Central memory CD4-positive, alpha-beta T cell (primary cell): ENCODE results near the gene ACAN.
"Not testable (repeated sequence)": the region's sequence is repeated elsewhere in the genome, so short reads cannot be mapped to it uniquely, and the experiment has no call there.

Experiments used
- DNase-seq: peaks from one replicate; pipeline ENCODE4 v3.0.0; 2022

The ACAN gene

DNA sequence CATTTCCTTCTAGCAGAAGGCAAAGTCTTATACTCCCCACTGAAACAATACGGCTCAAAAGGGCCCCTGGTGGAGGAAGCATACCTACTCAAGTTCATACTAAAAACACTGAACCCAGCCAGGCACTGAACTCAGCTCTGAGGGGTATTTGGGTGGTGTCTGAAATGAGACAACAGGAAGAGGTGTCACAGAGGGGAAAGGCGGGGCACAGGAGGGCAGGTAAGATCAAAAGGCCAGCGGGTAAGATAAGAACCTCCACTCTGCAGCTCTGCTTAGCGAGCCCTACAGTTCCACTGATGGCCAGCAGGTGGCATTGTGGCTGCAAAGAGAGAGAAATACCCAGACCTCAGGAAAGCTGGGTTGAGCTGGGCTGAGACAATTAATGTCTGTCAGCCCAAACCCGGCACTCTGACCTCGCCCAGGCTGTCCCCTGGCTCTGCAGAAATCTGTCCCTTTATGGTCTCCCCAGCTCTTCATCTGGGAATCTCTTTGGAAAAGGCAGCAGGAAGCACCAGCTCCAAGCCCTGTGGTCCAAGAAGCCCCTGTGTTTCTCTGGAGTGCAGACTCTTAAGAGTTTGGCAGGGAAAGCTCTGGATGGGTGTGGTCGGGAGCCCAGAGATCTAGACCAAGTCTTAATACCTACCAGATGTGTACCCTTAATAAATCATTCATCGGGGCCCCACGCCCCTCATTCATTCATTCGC is 101.5 kb downstream of the ACAN start:
- peak; percentile 98 for DNase-seq

DNA sequence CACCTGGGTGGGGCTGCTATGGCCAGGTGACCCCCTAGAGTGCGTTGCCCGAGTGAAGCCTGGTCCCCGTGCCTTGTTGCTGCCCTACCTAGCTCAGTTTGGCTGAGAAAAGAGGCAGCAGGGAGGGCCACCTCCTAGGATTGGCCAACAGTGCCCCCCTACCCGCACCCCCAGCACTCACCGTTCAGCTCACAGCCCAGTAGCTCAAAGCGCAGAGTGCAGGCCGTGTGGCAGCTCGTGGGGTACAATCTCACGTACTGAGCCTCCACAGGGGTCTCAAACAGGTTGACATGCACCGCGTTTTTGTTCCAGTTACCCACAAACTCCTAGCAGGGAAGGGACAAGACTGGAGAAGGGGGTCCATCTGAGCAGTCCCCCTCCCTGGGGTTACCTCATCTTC is 102.3 kb downstream of the ACAN start:
- DNase-seq, result no peak

DNA sequence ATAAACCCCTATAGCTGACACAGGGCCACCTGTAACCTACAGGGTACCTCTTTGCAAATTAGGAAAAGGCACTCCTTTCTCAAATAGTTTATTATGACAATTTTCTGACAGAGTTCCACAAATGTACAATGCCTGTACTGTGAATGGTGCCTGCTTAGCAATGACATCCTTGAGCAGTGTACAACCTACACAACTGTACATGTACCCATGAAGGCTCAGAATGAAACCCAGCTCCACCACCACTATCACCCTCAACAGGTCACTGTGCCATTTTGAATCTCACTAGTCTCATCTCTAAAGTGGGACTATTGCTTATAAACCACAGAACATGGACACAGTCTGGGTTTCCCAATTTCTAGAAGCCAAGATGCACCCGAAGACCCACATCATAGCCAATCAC is 102.9 kb downstream of the ACAN start:
- DNase-seq, result no peak

DNA sequence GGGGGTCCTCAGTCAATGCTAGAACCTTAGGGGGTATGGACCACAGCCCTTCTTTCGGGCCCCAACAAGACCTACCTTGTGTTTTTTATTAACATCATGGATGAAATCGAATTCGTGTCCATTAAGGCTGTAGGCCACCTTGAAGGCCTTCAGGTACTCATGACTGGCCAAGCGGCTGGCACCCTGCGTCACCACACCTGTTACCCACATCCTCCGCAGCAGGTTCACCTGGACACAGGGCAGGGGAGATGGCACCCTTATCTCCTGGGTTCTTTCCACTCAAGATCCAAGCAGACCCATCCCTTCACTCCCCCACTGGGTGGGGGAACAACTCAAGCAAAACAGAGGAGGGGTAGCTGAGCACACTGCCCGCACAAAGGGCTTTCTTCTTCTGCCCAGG is 103.3 kb downstream of the ACAN start:
- DNase-seq, result no peak

DNA sequence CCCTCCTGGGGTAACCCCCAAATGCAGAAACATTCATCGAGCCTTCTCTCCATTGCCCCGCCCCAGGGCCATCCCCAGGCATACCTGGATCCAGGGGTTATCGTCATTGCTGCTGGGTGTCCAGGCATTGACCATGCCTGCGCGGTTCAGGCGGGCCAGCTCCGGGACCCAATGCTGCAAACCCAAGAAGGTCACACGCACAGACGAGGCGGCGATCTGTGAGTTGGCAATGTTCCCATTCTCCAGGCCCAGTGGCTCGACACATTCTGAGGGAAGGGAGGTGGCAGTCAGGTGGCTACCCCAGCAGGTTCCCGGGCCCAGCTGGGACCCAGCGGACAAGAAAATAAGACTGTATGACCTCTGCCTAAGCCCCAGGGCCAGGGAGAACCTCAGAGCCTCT is 103.9 kb downstream of the ACAN start:
- DNase-seq, result no peak

DNA sequence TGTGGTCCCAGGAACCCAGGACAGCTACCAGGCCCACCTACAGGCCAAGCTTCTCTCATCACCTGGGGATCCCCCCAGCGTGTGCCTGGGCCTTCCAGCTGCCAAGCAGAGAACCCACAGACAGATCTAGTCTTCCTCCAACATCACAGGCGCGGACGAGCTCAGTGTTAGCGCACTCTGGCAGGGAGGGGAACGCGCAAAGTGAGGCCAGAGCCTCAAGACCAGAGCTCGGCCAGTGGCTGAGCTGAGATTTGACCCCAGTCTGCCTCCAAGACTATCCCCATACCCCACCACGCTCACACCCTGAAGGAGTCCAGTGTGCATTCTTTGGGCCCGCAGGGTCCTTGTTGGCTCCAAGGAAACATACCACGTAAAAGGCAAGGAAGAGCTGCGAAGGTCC is 104.9 kb downstream of the ACAN start:
- DNase-seq, result no peak

DNA sequence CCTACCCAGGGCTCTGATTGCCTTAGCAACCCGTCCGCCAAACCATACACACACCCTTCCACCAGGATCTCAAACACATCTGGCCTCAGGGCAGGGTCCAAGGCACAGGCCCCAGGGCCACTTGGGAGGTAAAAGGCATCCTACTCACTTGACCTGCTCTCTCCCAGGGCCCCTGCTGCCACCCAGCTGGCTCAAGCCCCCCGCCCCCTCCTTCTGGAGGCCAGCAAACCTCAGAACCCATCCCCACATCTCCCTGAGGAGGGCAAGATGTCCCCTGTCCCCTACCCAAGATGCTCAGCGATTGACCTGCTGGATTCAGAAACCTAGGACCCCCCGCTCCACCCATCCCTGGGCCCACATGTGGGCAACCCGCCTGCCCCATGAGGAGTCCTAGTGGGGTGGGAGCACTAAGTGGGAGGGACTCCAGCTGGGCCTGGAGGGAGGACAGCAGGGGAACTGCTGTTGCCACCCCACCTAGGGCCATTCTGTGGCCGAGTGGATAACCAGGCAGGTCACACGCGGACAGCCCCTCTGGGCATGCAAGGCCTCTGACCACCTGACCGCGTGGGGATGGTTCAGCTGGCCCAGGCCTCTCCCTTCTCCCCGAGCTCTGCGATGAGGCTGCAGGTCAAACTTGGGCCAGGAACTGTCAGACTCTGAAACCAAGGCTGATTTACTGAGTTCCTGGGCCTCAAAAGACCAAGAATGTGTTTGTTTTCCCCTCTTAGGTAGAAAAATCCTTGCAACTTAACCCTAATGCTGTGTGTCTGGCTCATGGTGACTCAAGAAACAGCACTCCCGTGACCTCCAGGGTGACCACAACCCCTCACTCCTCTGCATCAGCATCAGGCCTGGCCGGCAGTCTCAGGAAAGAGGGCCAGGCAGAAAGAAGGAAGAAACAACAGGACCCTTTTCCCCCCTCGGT is 105.7 kb downstream of the ACAN start:
- DNase-seq, result no peak

DNA sequence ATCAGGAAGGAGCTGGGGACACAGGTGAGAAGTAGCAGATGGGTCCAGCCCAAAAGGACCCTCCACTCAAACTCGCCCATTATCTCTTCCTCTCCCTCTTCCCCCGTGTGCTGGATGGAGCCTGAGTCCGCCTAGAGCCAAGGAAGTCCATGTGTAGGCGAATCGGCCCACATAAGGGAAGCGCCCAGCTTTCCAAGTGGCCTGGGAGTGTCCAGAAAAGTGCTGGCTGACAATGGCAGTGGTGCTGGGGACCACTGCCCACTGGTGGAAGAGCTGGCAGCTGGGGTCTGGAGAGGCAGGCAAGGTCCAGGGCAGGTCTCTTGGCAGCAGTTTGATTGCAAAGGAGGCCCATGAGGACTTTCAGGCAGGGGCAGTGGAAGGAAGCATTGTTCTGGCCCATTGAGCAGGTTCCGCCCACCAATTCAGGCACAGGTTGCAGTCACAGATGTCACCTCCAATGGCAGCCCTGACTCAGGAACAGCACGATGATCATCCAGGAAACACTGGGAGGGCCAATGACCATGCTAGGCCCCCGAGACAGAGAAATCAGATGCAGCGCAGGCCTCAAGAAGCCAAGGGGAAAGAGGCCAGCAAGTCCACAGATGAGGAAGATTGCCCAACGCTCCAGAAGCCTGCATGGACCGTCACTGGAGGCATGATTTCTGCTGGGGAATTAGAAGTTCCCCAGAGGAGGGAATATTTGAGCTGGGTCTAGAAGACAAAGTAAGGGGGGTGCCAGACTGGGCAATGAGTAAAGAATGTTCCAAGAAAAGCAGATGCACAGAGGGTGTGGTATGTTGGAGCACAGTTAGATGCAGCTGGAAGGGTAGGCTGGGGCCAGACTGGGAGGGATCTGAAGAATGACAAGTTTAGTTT is 107.0 kb downstream of the ACAN start:
- DNase-seq, result no peak

DNA sequence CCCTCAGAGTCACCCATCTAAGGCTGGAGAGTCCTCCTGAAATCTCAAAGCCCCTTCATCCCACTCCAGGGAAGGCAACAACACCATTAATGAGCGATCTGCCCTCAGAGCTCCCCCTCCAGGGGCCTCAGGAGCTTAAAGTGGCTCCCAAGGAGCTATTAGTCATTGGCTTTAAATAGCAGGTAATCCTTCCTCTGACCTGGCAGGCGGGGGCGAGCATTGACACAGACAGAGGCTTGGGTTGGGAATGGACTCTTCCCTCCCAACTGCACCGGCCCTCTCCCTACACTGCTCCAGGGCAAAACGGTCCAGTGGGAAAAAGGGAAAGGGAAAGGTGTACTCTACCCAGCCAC is 108.5 kb downstream of the ACAN start:
- no peak for DNase-seq

DNA sequence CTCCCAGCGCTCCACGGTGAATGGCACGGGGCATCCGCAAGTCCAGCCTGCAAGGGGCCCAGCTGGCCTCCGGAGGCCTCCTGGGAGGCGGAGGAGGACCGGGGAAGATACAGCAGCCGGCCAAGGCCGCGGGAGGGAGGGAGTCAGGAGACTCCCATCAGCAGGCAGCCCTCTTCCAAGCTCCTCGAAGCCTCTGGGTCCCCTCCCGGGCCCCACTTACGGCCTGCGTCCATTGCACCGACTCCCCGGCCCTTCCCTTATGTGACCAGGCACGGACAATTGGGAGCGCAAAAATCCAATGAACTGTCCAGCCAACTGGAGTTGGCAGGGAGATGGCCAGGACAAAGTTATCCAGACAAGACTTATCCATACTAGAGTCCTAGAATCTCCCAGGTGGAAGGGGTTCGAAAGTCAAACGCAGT is 109.3 kb downstream of the ACAN start:
- no peak for DNase-seq

DNA sequence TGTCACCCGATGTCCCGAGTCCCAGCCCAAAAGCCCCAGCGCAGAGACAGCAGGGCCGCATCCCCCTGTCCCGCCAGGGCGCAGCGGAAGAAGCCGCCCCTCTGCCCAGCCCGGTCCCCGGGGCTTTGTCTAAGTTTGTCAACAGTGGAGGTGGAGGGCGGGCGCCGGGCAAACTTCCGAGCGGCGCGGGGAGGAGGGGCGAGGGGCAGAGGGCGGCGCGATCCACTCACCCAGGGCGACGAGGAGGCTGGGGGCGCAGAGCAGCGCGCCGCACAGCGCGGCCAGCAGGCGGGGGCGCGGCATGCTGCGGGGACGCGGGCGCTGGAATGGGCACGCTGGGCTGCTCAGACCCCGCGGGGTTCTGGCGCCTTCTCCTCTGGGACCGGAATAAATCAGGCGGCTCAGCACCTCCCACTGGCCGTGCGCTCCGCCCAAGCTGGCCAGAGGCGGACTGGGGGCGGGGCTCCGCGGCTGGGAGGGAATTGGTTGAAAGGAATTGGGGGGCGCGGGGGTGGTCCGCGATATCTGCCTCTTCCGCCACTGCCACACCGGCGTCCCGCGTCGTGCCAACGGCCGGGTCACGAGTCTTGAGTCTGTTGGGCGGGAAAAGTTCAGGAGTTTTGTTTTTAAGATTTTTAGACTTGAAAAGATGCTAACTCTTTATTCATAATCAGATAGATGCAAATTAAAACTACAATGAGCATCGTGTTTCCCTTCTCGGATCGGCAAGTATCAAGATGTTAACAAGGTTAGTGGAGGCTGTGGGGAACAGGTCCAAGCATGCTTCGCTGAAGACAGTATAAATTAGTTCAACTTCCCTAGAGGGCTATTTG is 110.0 kb downstream of the ACAN start, which contains the start of gene MFGE8:
TSS of gene MFGE8 (minus strand) at position 363 of the 833 bp plus-strand sequence. CDS start at position 303, 60 bp downstream.
- DNase-seq, result peak; percentile 67

DNA sequence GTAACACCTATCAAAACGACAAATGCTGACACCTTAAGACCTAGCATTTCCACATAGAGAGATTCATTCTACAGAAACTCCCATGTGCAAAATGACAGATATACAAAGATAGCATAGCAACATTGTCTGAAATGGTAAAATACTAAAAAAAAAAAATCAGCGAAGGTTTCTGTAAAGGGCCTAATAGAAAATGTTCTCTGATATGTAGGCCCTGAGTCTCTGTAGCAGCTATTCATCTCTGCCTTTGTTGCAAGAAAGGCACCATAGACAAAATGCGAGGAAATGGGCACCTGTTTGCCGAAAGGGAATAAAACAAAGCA is 110.6 kb downstream of the ACAN start:
- DNase-seq, result no peak

DNA sequence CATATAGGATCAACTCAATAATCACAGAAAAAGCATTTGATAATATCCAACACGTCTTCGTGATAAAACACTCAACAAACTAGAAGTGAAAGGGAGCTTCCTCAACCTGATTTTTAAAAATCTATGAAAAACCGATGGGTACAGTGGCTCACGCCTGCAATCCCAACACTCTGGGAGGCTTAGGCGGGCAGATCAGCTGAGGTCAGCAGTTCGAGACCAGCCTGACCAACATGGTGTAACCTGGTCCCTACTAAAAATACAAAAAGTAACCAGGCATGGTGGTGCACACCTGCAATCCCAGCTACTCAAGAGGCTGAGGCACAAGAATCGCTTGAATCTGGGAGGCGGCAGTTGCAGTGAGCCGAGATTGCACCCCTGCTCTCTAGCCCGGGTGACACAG is 112.1 kb downstream of the ACAN start:
- DNase-seq, result no peak

DNA sequence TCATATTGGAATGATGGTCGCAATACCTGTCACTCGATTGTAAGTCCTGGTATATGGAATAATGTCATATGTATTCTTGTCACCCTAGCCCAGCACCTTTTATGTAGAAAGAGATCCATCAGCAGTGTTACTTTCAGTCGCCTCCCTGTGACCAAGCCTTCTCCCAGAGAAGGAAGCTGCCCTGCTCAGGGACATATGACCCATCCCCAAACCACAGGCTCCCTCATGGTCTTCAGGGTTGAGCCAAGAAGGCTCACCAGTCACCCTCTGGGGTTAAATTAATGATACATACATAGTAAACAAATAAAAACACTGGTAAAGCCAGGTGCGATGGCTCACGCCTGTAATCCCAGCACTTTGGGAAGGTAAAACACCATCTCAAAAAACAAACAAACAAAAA is 114.5 kb downstream of the ACAN start:
- no peak for DNase-seq

DNA sequence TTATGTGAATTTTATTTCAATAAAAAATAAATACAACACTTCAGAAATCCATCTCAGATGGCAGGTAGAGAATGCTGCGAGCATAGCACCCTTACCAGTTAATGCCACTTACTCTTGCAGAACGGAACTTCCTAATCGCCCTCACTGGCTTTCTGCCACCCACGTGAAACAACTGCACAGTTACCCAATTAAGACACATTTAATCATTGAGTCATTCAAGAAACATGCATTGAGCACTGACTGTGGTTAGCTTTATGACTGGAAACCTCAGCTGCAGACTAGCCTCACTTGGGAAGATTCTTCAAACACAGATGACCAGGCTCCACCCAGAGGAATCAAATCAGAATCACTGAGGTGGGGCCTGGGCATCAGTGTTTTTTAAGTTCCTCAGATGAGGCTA is 115.5 kb downstream of the ACAN start:
- no peak for DNase-seq

DNA sequence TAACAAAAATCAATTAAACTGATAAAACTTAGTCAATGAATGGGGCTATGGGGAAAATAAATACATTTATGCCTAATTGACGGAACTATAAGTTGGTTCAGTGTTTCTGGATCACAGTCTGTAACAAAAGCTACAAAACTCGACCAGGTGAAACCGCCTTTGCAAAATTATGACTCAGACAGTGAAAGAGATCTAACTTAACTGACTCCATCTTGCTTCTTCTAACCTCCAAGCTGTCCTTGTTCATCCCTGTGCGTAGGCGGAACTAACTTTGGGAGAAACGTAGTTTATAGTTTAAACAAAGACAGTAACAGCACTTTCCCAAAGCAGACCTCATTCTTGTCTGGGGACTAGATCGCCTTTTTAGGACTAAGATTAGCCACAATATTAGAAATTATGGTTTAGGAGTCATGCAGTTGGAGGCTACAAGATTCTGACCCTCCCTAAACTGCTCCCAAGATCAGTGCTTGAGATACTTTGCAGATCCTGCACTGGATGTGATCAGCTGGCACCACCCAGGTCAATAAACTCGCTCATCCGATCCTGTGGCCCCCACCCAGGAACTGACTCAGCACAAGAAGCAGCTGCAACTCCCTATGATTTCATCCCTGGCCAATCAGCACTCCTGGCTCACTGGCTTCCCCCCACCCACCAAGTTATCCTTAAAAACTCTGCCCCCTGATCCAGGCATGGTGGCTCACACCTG is 117.1 kb downstream of the ACAN start:
- DNase-seq, result no peak

DNA sequence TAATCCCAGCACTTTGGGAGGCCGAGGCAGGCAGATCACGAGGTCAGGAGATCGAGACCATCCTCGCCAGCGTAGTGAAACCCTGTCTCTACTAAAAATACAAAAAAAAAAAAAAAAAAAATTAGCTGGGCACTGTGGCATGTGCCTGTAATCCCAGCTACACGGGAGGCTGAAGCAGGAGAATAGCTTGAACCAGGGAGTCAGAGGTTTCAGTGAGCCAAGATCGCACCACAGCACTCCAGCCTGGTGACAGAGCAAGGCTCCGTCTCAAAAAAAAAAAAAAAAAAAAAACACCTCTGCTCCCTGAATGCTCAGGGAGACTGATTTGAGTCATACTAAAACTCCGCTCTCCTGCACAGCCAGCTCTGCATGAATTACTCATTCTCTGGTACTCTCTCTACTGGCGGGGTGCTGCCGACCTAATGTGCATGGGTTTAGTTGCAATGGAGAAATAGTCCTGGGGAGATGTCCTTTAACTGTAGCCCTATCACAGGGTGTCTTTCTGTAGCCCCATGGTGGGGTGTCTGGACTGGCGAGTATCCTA is 117.7 kb downstream of the ACAN start:
- not testable (repeated sequence) for DNase-seq
